GM18868 (cell line): Measurements from ENCODE around the gene FCMR.
"Not testable (repeated sequence)": the region's sequence is repeated elsewhere in the genome, so short reads cannot be mapped to it uniquely, and the experiment has no call there.

Source experiments
- ATAC-seq: cut with Tn5 transposase; IDR thresholded peaks from one replicate; pipeline ENCODE4 v1.9.1; 2021; ENCODE audit warnings: mild to moderate bottlenecking, moderate library complexity; ENCODE audit not compliant: unreplicated experiment

The FCMR gene

GRCh38 chr1:206882555-206882954, 39.2 kb downstream of the FCMR start:
- no peak for ATAC-seq

GRCh38 chr1:206880314-206880713, 41.4 kb downstream of the FCMR start:
- ATAC-seq = no peak

- no peak for ATAC-seq
Measured at GRCh38 chr1:206878456-206878855, 43.3 kb downstream of the FCMR start.

- no peak for ATAC-seq
Measured at GRCh38 chr1:206875752-206876377, 45.9 kb downstream of the FCMR start.

- no peak for ATAC-seq
Measured at GRCh38 chr1:206873603-206874188, 48.0 kb downstream of the FCMR start.

- no peak for ATAC-seq
Measured at GRCh38 chr1:206872139-206872538, 49.6 kb downstream of the FCMR start.

GRCh38 chr1:206868264-206868663, 53.5 kb downstream of the FCMR start:
- no peak for ATAC-seq

- ATAC-seq = no peak
Measured at GRCh38 chr1:206867716-206868115, 54.0 kb downstream of the FCMR start.

- ATAC-seq = no peak
Measured at GRCh38 chr1:206867239-206867638, 54.5 kb downstream of the FCMR start.

GRCh38 chr1:206866062-206866461, 55.7 kb downstream of the FCMR start:
- ATAC-seq = no peak

- no peak for ATAC-seq
Measured at GRCh38 chr1:206864939-206865671, 56.6 kb downstream of the FCMR start, which contains the start of gene IL20. Gene IL20 (plus strand): TSS chr1:206865623. CDS start chr1:206865853, 230 bp downstream.

- no peak for ATAC-seq
Measured at GRCh38 chr1:206863266-206863665, 58.5 kb downstream of the FCMR start.

GRCh38 chr1:206860165-206860564, 61.6 kb downstream of the FCMR start:
- no peak for ATAC-seq

GRCh38 chr1:206859082-206859521, 62.6 kb downstream of the FCMR start:
- ATAC-seq = no peak

GRCh38 chr1:206856674-206857464, 64.9 kb downstream of the FCMR start:
- ATAC-seq = no peak

GRCh38 chr1:206855859-206856258, 65.9 kb downstream of the FCMR start:
- no peak for ATAC-seq

GRCh38 chr1:206854401-206855129, 67.2 kb downstream of the FCMR start:
- no peak for ATAC-seq

- ATAC-seq = not testable (repeated sequence)
Measured at GRCh38 chr1:206853696-206854095, 68.0 kb downstream of the FCMR start.
